Uterus (tissue), 2 donors: ENCODE measurements around the gene NEK9.

Source experiments
- CTCF ChIP-seq, 4 experiments: fragments of 200-600 bp in 2 of 4; fragments of 450-650 bp in 2 of 4; sonication (generic) in 2 of 4; IDR thresholded peaks; one replicate each; pipeline ENCODE4 v1.5.1; 2016 to 2019; ENCODE audit warnings: antibody characterized with exemption in 4 of 4, mild to moderate bottlenecking in 2 of 4, moderate library complexity in 1 of 4
- POLR2A ChIP-seq, 2 donors: fragments of 450-650 bp; IDR thresholded peaks; one replicate each; pipeline ENCODE4 v1.6.1; 2016; ENCODE audit warnings: antibody characterized with exemption in 2 of 2, mild to moderate bottlenecking in 1 of 2, moderate library complexity in 1 of 2

GRCh38 chr14:75098212-75098611 lies 28.6 kb downstream of the NEK9 start:
- TF ChIP-seq CTCF (IDR thresholded peaks at IDR 0.05) (no peak), POLR2A (IDR thresholded peaks at IDR 0.05) (no peak)
